H9 (cell line): ENCODE results near the gene PRKAG2. TPM values are rescaled to one million over a fixed set of nuclear protein-coding genes. Genes with fewer than 3 reads are reported as not detected.
"Not testable (repeated sequence)": the region's sequence is repeated elsewhere in the genome, so short reads cannot be mapped to it uniquely, and the experiment has no call there.

ENCODE experiments used
- DNase-seq: peaks from one replicate; pipeline ENCODE4 v3.0.0-alpha.2; 2017
- H2AFZ ChIP-seq: one replicate; pipeline ENCODE4 v1.6.1; 2013; ENCODE audit warnings: mild to moderate bottlenecking, low read length, control low read depth, moderate library complexity
- H2AK5ac ChIP-seq: 2 replicates; pipeline ENCODE4 v1.6.1; 2013; ENCODE audit warnings: low read length, control low read depth, mixed read lengths; ENCODE audit not compliant: insufficient read length
- H2BK120ac ChIP-seq: one replicate; pipeline ENCODE4 v1.6.1; 2013; ENCODE audit warnings: low read depth, mild to moderate bottlenecking, low read length, control low read depth, inconsistent platforms; ENCODE audit not compliant: poor library complexity, severe bottlenecking
- H2BK12ac ChIP-seq: 2 replicates; pipeline ENCODE4 v1.6.1; 2013; ENCODE audit warnings: low read length, control low read depth, mixed read lengths, low read depth; ENCODE audit not compliant: insufficient read length
- H2BK15ac ChIP-seq: 2 replicates; pipeline ENCODE4 v1.6.1; 2013; ENCODE audit warnings: low read depth, low read length, control low read depth
- H2BK20ac ChIP-seq: one replicate; pipeline ENCODE4 v1.6.1; 2013; ENCODE audit warnings: low read depth, mild to moderate bottlenecking, low read length, control low read depth, inconsistent platforms; ENCODE audit not compliant: poor library complexity, severe bottlenecking
- H2BK5ac ChIP-seq: 2 replicates; pipeline ENCODE4 v1.6.1; 2013; ENCODE audit warnings: low read length, control low read depth, mixed read lengths; ENCODE audit not compliant: insufficient read length
- H3K14ac ChIP-seq: 2 replicates; pipeline ENCODE4 v1.6.1; 2013; ENCODE audit warnings: low read length, control low read depth; ENCODE audit not compliant: insufficient read depth
- H3K18ac ChIP-seq: 2 replicates; pipeline ENCODE4 v1.6.1; 2013; ENCODE audit warnings: low read depth, mild to moderate bottlenecking, mixed read lengths, low read length, control low read depth; ENCODE audit not compliant: insufficient read length
- H3K23ac ChIP-seq: 2 replicates; pipeline ENCODE4 v1.6.1; 2013; ENCODE audit warnings: low read length, control low read depth, mixed read lengths, low read depth; ENCODE audit not compliant: insufficient read length
- H3K23me2 ChIP-seq: 2 replicates; pipeline ENCODE4 v1.6.1; 2013; ENCODE audit warnings: low read depth, mild to moderate bottlenecking, mixed read lengths, low read length, control low read depth; ENCODE audit not compliant: insufficient read length, poor library complexity, severe bottlenecking
- H3K27ac ChIP-seq: 2 replicates; pipeline ENCODE4 v1.5.1; 2013; ENCODE audit warnings: low read length, control low read depth, mixed read lengths, low read depth; ENCODE audit not compliant: insufficient read length
- H3K27me3 ChIP-seq: 2 replicates; pipeline ENCODE4 v1.6.1; 2013; ENCODE audit warnings: low read length, control low read depth, inconsistent platforms; ENCODE audit not compliant: insufficient read depth
- H3K4ac ChIP-seq: 2 replicates; pipeline ENCODE4 v1.6.1; 2013; ENCODE audit warnings: low read depth, mild to moderate bottlenecking, control low read depth, inconsistent platforms, low read length, moderate library complexity
- H3K4me1 ChIP-seq: 2 replicates; pipeline ENCODE4 v1.6.1; 2013; ENCODE audit warnings: low read length, control low read depth, inconsistent platforms; ENCODE audit not compliant: insufficient read depth
- H3K4me2 ChIP-seq: 2 replicates; pipeline ENCODE4 v1.6.1; 2013; ENCODE audit warnings: low read length, control low read depth, mixed read lengths; ENCODE audit not compliant: insufficient read length, insufficient read depth
- H3K56ac ChIP-seq: 2 replicates; pipeline ENCODE4 v1.6.1; 2013; ENCODE audit warnings: low read depth, mild to moderate bottlenecking, mixed read lengths, low read length, control low read depth; ENCODE audit not compliant: insufficient read length
- H3K79me1 ChIP-seq: 2 replicates; pipeline ENCODE4 v1.6.1; 2013; ENCODE audit warnings: low read depth, mild to moderate bottlenecking, moderate library complexity, low read length, control low read depth, inconsistent platforms; ENCODE audit not compliant: insufficient read depth, poor library complexity, severe bottlenecking
- H3K79me2 ChIP-seq: 2 replicates; pipeline ENCODE4 v1.6.1; 2013; ENCODE audit warnings: low read length, control low read depth, inconsistent platforms; ENCODE audit not compliant: insufficient read depth
- H3K9ac ChIP-seq: 2 replicates; pipeline ENCODE4 v1.6.1; 2013; ENCODE audit warnings: low read length, control low read depth, mixed read lengths; ENCODE audit not compliant: insufficient read length; ENCODE audit errors: extremely low read depth
- H3K9me3 ChIP-seq: one replicate; pipeline ENCODE4 v1.6.1; 2013; ENCODE audit warnings: low read depth, low read length, inconsistent platforms; ENCODE audit not compliant: control insufficient read depth
- H3T11ph ChIP-seq: one replicate; pipeline ENCODE4 v1.6.1; 2013; ENCODE audit warnings: mild to moderate bottlenecking, low read length, control low read depth, inconsistent platforms
- H4K20me1 ChIP-seq: one replicate; pipeline ENCODE4 v1.6.1; 2013; ENCODE audit not compliant: control insufficient read depth, insufficient read length, insufficient read depth
- H4K5ac ChIP-seq: 2 replicates; pipeline ENCODE4 v1.6.1; 2013; ENCODE audit warnings: low read depth, mild to moderate bottlenecking, mixed read lengths, low read length, control low read depth; ENCODE audit not compliant: insufficient read length
- H4K8ac ChIP-seq: replicated peaks from 2 replicates; pipeline ENCODE4 v1.6.1; 2013; ENCODE audit warnings: low read length, control low read depth, mixed read lengths, low read depth; ENCODE audit not compliant: insufficient read length
- H4K91ac ChIP-seq: 2 replicates; pipeline ENCODE4 v1.6.1; 2013; ENCODE audit warnings: low read depth, mild to moderate bottlenecking, moderate library complexity, mixed read lengths, low read length, control low read depth; ENCODE audit not compliant: insufficient read length
- H3K27ac Mint-ChIP-seq, 3 experiments: 2 replicates in 2 of 3; 3 replicates in 1 of 3; pipeline ENCODE4 v1.8.0; 2020 to 2021; ENCODE audit warnings: mixed read lengths in 3 of 3, mild to moderate bottlenecking in 1 of 3, moderate library complexity in 1 of 3
- H3K27me3 Mint-ChIP-seq: 2 replicates; pipeline ENCODE4 v1.8.0; 2021; ENCODE audit warnings: low read depth, mild to moderate bottlenecking, moderate library complexity, mixed read lengths
- H3K36me3 Mint-ChIP-seq, 3 experiments: 2 replicates in 2 of 3; 3 replicates in 1 of 3; pipeline ENCODE4 v1.8.0; 2020 to 2021; ENCODE audit warnings: low read depth in 3 of 3, mixed read lengths in 3 of 3; ENCODE audit not compliant: insufficient read depth in 1 of 3
- H3K4me1 Mint-ChIP-seq, 2 experiments: 2 replicates each; pipeline ENCODE4 v1.8.0; 2020; ENCODE audit warnings: mixed read lengths in 2 of 2
- H3K4me3 Mint-ChIP-seq, 2 experiments: 2 replicates in 1 of 2; 3 replicates in 1 of 2; pipeline ENCODE4 v1.8.0; 2020 to 2021; ENCODE audit warnings: mild to moderate bottlenecking in 2 of 2, mixed read lengths in 2 of 2, moderate library complexity in 1 of 2
- H3K9me3 Mint-ChIP-seq, 2 experiments: 2 replicates in 1 of 2; 3 replicates in 1 of 2; pipeline ENCODE4 v1.8.0; 2020; ENCODE audit warnings: mild to moderate bottlenecking in 2 of 2, mixed read lengths in 2 of 2, moderate library complexity in 1 of 2
- WGBS: extraction: QIAGEN DNeasy Blood & Tissue Kit; methylation state at CpG from one replicate; pipeline ENCODE4 v1.1.7; 2013; ENCODE audit warnings: missing lambda C conversion rate, low lambda C conversion rate, mixed read lengths; ENCODE audit not compliant: insufficient read length; ENCODE audit errors: extremely low coverage; 5-methylcytosine and 5-hydroxymethylcytosine counted together
- total RNA-seq: library from RNA; stranded (reverse); gene quantifications from 2 replicates; pipeline ENCODE4 v1.2.1, GENCODE V29; 2021
- TF ChIP-seq, protein P1 (sequence below): fragments of 200-600 bp; sonication (generic); conservative IDR thresholded peaks from 3 replicates; pipeline ENCODE4 v1.8.0; 2021; ENCODE audit warnings: antibody characterized with exemption, mild to moderate bottlenecking

The PRKAG2 gene
- total RNA-seq, 1 experiment from 2014 or later, result 11.8 TPM

- Mint-ChIP-seq H3K27me3 (peaks cover 3% of the 10 kb centered on the region), H3K4me3 (no peak overlapping the region), H3K36me3 (no peaks in the 10 kb centered on the region), H3K9me3 (no peaks in the 10 kb centered on the region; a peak in 1 of 5 replicates), H3K4me1 (peaks cover 7 to 15% of the 10 kb centered on the region in 2 experiments), H3K27ac (no peak overlapping the region)
- no peak overlapping the region for H3K56ac ChIP-seq
- no peak for DNase-seq
- H3K27me3 ChIP-seq, result no peaks in the 10 kb centered on the region
- no peaks in the 10 kb centered on the region for H4K20me1 ChIP-seq
- no peak overlapping the region for H2AFZ ChIP-seq
- H4K5ac ChIP-seq, result no peak overlapping the region
- H3K14ac ChIP-seq, result no peak overlapping the region
- no peak overlapping the region for H2BK15ac ChIP-seq
- no peaks in the 10 kb centered on the region for H3K79me1 ChIP-seq
- TF ChIP-seq, protein P1, sequence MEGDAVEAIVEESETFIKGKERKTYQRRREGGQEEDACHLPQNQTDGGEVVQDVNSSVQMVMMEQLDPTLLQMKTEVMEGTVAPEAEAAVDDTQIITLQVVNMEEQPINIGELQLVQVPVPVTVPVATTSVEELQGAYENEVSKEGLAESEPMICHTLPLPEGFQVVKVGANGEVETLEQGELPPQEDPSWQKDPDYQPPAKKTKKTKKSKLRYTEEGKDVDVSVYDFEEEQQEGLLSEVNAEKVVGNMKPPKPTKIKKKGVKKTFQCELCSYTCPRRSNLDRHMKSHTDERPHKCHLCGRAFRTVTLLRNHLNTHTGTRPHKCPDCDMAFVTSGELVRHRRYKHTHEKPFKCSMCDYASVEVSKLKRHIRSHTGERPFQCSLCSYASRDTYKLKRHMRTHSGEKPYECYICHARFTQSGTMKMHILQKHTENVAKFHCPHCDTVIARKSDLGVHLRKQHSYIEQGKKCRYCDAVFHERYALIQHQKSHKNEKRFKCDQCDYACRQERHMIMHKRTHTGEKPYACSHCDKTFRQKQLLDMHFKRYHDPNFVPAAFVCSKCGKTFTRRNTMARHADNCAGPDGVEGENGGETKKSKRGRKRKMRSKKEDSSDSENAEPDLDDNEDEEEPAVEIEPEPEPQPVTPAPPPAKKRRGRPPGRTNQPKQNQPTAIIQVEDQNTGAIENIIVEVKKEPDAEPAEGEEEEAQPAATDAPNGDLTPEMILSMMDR, result no peak
- H2BK120ac ChIP-seq, result no peak overlapping the region
- no peaks in the 10 kb centered on the region for H3K79me2 ChIP-seq
- H2BK5ac ChIP-seq, result no peak overlapping the region
- H3K9me3 ChIP-seq, result no peaks in the 10 kb centered on the region
- H2AK5ac ChIP-seq, result no peak overlapping the region
- no peak overlapping the region for H3K4ac ChIP-seq
- H2BK20ac ChIP-seq, result no peak overlapping the region
- no peak overlapping the region for H2BK12ac ChIP-seq
- no peak overlapping the region for H3K27ac ChIP-seq
- no peak overlapping the region for H3K9ac ChIP-seq
- H3T11ph ChIP-seq, result no peak overlapping the region
- H4K91ac ChIP-seq, result no peak overlapping the region
- H3K23me2 ChIP-seq, result no peaks in the 10 kb centered on the region
- no peaks in the 10 kb centered on the region for H3K4me1 ChIP-seq
- WGBS, result no CpG with 5 or more reads among the region's 10 CpGs
- H3K4me2 ChIP-seq, result no peak overlapping the region
- H4K8ac ChIP-seq, result no peak overlapping the region
- H3K18ac ChIP-seq, result no peak overlapping the region
- no peak overlapping the region for H3K23ac ChIP-seq
Measured at GRCh38 chr7:151798851-151799448, 78.0 kb downstream of the PRKAG2 start.

DNA sequence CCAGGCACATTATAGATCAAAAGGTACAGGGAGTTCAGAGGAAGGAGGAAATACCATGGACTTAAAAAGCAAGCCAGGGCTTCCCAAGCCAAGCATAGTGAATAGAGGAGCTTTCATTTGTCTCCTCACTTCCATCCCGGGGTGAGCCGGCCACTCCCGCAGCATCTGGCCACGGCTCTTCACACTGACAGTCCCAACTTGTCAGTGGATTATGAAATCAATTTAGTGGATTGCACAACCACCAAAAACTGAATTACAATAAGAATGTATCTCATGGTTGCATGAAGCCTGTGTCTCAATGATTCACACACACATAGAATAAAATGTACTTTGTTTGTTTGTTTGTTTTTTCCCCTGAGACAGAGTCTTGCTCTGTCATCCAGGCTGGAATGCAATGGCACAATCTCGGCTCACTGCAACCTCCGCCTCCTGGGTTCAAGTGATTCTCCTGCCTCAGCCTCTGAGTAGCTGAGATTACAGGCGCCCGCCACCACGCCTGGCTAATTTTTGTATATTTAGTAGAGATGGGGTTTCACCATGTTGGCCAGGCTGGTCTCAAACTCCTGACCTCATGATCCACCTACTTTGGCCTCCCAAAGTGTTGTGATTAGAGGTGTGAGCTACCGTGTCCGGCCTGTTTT, 79.1 kb downstream of the PRKAG2 start:
- H3K79me2 ChIP-seq, H3K27ac Mint-ChIP-seq, H3K27ac ChIP-seq, H3K9me3 Mint-ChIP-seq, H3K4me3 Mint-ChIP-seq, H3K14ac ChIP-seq, H4K20me1 ChIP-seq, H3K23ac ChIP-seq, H4K8ac ChIP-seq, H3K4ac ChIP-seq, H3K4me2 ChIP-seq, H3K79me1 ChIP-seq, H3K9ac ChIP-seq, H2BK5ac ChIP-seq, DNase-seq, H2AFZ ChIP-seq, H2BK15ac ChIP-seq, H3K9me3 ChIP-seq, H3K27me3 Mint-ChIP-seq, H2AK5ac ChIP-seq, H3K36me3 Mint-ChIP-seq, H3K23me2 ChIP-seq, H3K27me3 ChIP-seq, H4K5ac ChIP-seq, H2BK12ac ChIP-seq, H2BK20ac ChIP-seq, H3K4me1 ChIP-seq, H4K91ac ChIP-seq, H2BK120ac ChIP-seq, H3T11ph ChIP-seq, H3K18ac ChIP-seq, H3K56ac ChIP-seq: not testable (repeated sequence)
- peaks cover 11 to 20% of the 10 kb centered on the region in 2 experiments for H3K4me1 Mint-ChIP-seq
- no CpG with 5 or more reads among the region's 11 CpGs for WGBS
